T-helper 2 cell treated with Interferon-gamma antibody and Interleukin-4, amounts not matched to agents 5 μg/mL and 100 μg/mL, for 36 hours (primary cell): ENCODE results near the gene AGAP1.

Source experiments
- DNase-seq: peaks from one replicate; pipeline ENCODE4 v3.0.0; 2021; ENCODE audit warnings: low spot score
- H3K27ac Mint-ChIP-seq: one replicate; pipeline ENCODE4 v1.8.0; 2021; ENCODE audit warnings: mild to moderate bottlenecking, mixed read lengths
- H3K27me3 Mint-ChIP-seq: one replicate; pipeline ENCODE4 v1.8.0; 2021; ENCODE audit warnings: low read depth, mixed read lengths
- H3K36me3 Mint-ChIP-seq: one replicate; pipeline ENCODE4 v1.8.0; 2021; ENCODE audit warnings: low read depth, mixed read lengths
- H3K4me1 Mint-ChIP-seq: one replicate; pipeline ENCODE4 v1.8.0; 2021; ENCODE audit warnings: low read depth, mixed read lengths
- H3K4me3 Mint-ChIP-seq: one replicate; pipeline ENCODE4 v1.8.0; 2022; ENCODE audit warnings: mild to moderate bottlenecking, moderate library complexity, mixed read lengths
- H3K9me3 Mint-ChIP-seq: one replicate; pipeline ENCODE4 v1.8.0; 2021; ENCODE audit warnings: mixed read lengths

The AGAP1 gene

GRCh38 chr2:235493775-235494715 lies at the start of gene AGAP1:
TSS of gene AGAP1 (plus strand) at chr2:235494043.
- peak; percentile 14 for DNase-seq
- H3K4me1 Mint-ChIP-seq, result peaks cover 6% of the 10 kb centered on the region
- peak within 1 kb of the TSS; percentile 88 for H3K4me3 Mint-ChIP-seq
- H3K9me3 Mint-ChIP-seq, result no peaks in the 10 kb centered on the region
- peaks cover 2% of the 10 kb centered on the region for H3K36me3 Mint-ChIP-seq
- no peak within 1 kb of the TSS for H3K27ac Mint-ChIP-seq
- peaks cover 66% of the 10 kb centered on the region for H3K27me3 Mint-ChIP-seq

GRCh38 chr2:235444101-235444597 lies 49.7 kb upstream of the AGAP1 start:
- no peaks in the 10 kb centered on the region for H3K4me1 Mint-ChIP-seq
- no peak overlapping the region for H3K4me3 Mint-ChIP-seq
- no peaks in the 10 kb centered on the region for H3K36me3 Mint-ChIP-seq
- DNase-seq, result no peak
- no peaks in the 10 kb centered on the region for H3K9me3 Mint-ChIP-seq
- H3K27ac Mint-ChIP-seq, result no peak overlapping the region
- H3K27me3 Mint-ChIP-seq, result no peaks in the 10 kb centered on the region

DNA sequence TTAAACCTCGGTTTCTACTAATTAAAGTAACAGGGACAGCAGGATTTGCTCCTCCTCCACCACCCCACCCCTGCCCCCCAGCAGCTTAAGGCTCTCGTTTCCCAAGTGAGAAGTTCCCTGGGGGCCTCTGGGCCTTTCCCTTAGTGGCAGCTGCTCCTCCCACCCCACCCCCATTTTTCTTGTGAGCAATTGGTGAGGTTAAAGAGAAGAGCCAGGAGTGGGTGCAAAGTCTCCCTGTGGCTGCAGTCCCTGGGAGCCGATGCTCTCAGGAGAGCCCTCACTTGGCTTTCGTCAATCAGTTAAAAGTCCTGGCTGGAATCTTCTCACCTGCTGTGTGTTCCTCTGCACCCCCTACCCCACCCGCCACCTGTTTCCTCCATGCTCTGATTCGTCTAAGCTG lies 48.7 kb upstream of the AGAP1 start:
- H3K9me3 Mint-ChIP-seq, result no peaks in the 10 kb centered on the region

DNA sequence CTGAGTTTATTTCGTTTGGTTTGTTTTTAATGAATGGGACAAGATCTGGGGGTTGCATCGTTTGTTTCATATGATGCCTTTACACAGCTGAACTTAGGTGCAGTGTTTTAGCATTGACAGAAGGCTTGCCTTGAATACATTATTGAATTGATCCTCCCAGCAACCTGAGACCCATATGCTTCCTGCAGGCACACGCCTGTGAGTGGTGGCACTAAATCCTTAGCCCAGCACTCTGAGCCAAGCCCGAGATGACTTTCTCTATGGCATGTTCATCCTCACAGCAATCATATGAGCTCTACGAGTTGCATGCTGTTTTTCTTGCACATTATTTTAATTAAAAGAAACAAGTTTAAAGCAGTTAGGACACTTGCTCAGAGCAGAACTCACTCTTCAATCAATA lies 47.8 kb upstream of the AGAP1 start:
- no peaks in the 10 kb centered on the region for H3K9me3 Mint-ChIP-seq
- no peaks in the 10 kb centered on the region for H3K4me1 Mint-ChIP-seq
- H3K4me3 Mint-ChIP-seq, result no peak overlapping the region
- no peaks in the 10 kb centered on the region for H3K36me3 Mint-ChIP-seq
- no peaks in the 10 kb centered on the region for H3K27me3 Mint-ChIP-seq
- no peak for DNase-seq
- H3K27ac Mint-ChIP-seq, result no peak overlapping the region

More for the DNA sequence above, 48.7 kb upstream of the AGAP1 start:
- Mint-ChIP-seq H3K4me1 (no peaks in the 10 kb centered on the region), H3K4me3 (no peak overlapping the region), H3K36me3 (no peaks in the 10 kb centered on the region), H3K27me3 (no peaks in the 10 kb centered on the region), H3K27ac (no peak overlapping the region)
- no peak for DNase-seq

DNA sequence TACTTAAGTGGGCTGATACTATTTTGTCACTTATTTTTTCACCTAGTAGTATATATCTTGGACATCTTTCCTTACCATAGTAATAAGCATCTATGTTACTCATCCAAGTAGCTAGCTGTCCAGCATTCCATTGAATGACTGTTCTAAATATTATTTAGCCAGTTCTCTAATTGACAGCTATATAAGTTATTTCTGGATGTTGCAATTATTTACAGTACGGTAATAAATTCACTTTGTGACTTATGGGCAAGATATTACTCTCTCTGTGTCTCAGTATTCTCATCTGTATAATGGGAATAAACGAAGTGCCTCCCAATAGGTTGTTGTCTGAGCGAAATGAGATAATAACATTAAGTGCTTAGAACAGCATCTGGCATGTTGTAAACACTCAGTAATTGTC lies 46.6 kb upstream of the AGAP1 start:
- H3K4me3 Mint-ChIP-seq, result no peak overlapping the region
- H3K27ac Mint-ChIP-seq, result no peak overlapping the region
- DNase-seq, result no peak

GRCh38 chr2:235449568-235449967 lies 44.3 kb upstream of the AGAP1 start:
- no peak for DNase-seq
- H3K27me3 Mint-ChIP-seq, result peaks cover 2% of the 10 kb centered on the region
- H3K4me1 Mint-ChIP-seq, result no peaks in the 10 kb centered on the region
- H3K9me3 Mint-ChIP-seq, result no peaks in the 10 kb centered on the region
- no peaks in the 10 kb centered on the region for H3K36me3 Mint-ChIP-seq
- H3K4me3 Mint-ChIP-seq, result no peak overlapping the region
- no peak overlapping the region for H3K27ac Mint-ChIP-seq

More for the DNA sequence above, 46.6 kb upstream of the AGAP1 start:
- Mint-ChIP-seq H3K9me3 (no peaks in the 10 kb centered on the region), H3K4me1 (no peaks in the 10 kb centered on the region), H3K27me3 (peaks cover under 1% of the 10 kb centered on the region), H3K36me3 (no peaks in the 10 kb centered on the region)

GRCh38 chr2:235453605-235454151 lies 40.2 kb upstream of the AGAP1 start:
- Mint-ChIP-seq H3K27me3 (peaks cover 2% of the 10 kb centered on the region), H3K27ac (no peak overlapping the region), H3K4me1 (no peaks in the 10 kb centered on the region), H3K36me3 (no peaks in the 10 kb centered on the region), H3K4me3 (no peak overlapping the region), H3K9me3 (no peaks in the 10 kb centered on the region)
- no peak for DNase-seq

DNA sequence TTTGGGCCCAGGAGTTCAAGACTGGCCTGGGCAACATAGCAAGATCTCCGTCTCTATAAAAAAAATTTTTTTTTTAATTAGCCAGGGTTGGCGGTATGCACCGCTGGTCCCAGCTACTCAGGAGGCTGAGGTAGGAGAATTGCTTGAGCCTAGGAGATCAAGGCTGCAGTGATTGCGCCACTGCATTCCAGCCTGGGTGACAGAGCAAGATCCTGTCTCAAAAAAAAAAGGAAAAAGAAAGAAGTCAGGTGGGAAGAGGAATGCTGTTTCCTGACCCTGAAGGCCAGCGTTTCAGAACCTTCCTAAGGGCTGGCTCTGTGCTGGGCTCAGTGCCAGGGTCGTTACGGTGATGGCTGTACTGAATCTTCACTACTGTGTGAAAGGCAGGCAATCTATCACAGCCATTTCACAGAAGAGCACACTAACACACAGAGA lies 35.0 kb upstream of the AGAP1 start:
- Mint-ChIP-seq H3K27ac (no peak overlapping the region), H3K4me1 (no peaks in the 10 kb centered on the region), H3K4me3 (no peak overlapping the region), H3K9me3 (no peaks in the 10 kb centered on the region), H3K36me3 (no peaks in the 10 kb centered on the region), H3K27me3 (no peaks in the 10 kb centered on the region)
- no peak for DNase-seq

- Mint-ChIP-seq H3K36me3 (no peaks in the 10 kb centered on the region), H3K4me3 (no peak overlapping the region), H3K4me1 (no peaks in the 10 kb centered on the region), H3K27ac (no peak overlapping the region), H3K27me3 (no peaks in the 10 kb centered on the region), H3K9me3 (no peaks in the 10 kb centered on the region)
- DNase-seq, result no peak
These were observed 33.2 kb upstream of the AGAP1 start for GRCh38 chr2:235460548-235461047.

- Mint-ChIP-seq H3K9me3 (no peaks in the 10 kb centered on the region), H3K27me3 (no peaks in the 10 kb centered on the region), H3K27ac (no peak overlapping the region), H3K36me3 (no peaks in the 10 kb centered on the region), H3K4me3 (no peak overlapping the region), H3K4me1 (no peaks in the 10 kb centered on the region)
- no peak for DNase-seq
These were observed 32.0 kb upstream of the AGAP1 start for GRCh38 chr2:235461763-235462414.

DNA sequence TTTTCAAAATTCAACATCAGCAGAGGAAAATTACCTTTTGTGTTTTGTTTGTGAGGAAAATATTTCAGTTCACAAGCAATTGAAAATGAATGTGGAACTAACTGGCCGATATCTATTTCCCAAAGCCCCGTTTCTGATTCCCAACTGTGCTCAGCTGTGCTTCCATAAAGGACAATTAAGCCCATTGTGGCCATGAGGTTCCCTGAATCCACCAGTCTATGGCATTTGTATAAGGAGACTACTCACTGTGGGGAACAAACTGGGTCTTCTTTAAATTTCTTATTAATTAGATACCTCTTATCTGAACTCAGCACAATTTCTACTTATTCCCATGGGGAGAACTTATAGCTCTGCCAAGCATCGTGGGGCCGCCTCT lies 31.4 kb upstream of the AGAP1 start:
- H3K27me3 Mint-ChIP-seq, result no peaks in the 10 kb centered on the region
- no peaks in the 10 kb centered on the region for H3K4me1 Mint-ChIP-seq
- H3K27ac Mint-ChIP-seq, result no peak overlapping the region
- H3K9me3 Mint-ChIP-seq, result no peaks in the 10 kb centered on the region
- H3K36me3 Mint-ChIP-seq, result no peaks in the 10 kb centered on the region
- no peak overlapping the region for H3K4me3 Mint-ChIP-seq
- no peak for DNase-seq

GRCh38 chr2:235463893-235464292 lies 29.9 kb upstream of the AGAP1 start:
- Mint-ChIP-seq H3K36me3 (no peaks in the 10 kb centered on the region), H3K27me3 (no peaks in the 10 kb centered on the region), H3K4me1 (no peaks in the 10 kb centered on the region), H3K9me3 (no peaks in the 10 kb centered on the region), H3K27ac (no peak overlapping the region), H3K4me3 (no peak overlapping the region)
- DNase-seq, result no peak

- no peak overlapping the region for H3K27ac Mint-ChIP-seq
- no peak overlapping the region for H3K4me3 Mint-ChIP-seq
- H3K27me3 Mint-ChIP-seq, result no peaks in the 10 kb centered on the region
- H3K4me1 Mint-ChIP-seq, result peaks cover 2% of the 10 kb centered on the region
- no peaks in the 10 kb centered on the region for H3K9me3 Mint-ChIP-seq
- H3K36me3 Mint-ChIP-seq, result no peaks in the 10 kb centered on the region
- DNase-seq, result no peak
These were observed 26.3 kb upstream of the AGAP1 start for GRCh38 chr2:235467588-235467987.
